Neural cell (in vitro differentiated cells): ENCODE data around the gene INTU. TPM values are rescaled to one million over a fixed set of nuclear protein-coding genes. Genes with fewer than 3 reads are reported as not detected.
A peak's percentile ranks its signal among the peaks of the same experiment; 100 is the strongest.

ENCODE experiments used
- H2AFZ ChIP-seq: fragments of 200-600, 300-800 bp; sonication (generic), shearing (Covaris generic); 2 replicates; pipeline ENCODE4 v1.6.0; 2014; ENCODE audit warnings: low read depth, mild to moderate bottlenecking, antibody characterized with exemption, low read length, moderate library complexity
- H3F3A ChIP-seq: fragments of 200-600 bp; shearing (Covaris generic); 2 replicates; pipeline ENCODE4 v1.6.1; 2016; ENCODE audit warnings: mild to moderate bottlenecking, moderate library complexity, mixed read lengths, antibody characterized with exemption, low read length; ENCODE audit not compliant: insufficient read depth, poor library complexity, severe bottlenecking
- H3K27ac ChIP-seq: fragments of 200-600, 300-800 bp; sonication (generic), shearing (Covaris generic); 2 replicates; pipeline ENCODE4 v1.5.1; 2014; ENCODE audit warnings: mild to moderate bottlenecking, low read length, moderate library complexity
- H3K27me3 ChIP-seq: fragments of 300-800, 200-600 bp; sonication (generic), shearing (Covaris generic); 2 replicates; pipeline ENCODE4 v1.6.0; 2014; ENCODE audit warnings: mild to moderate bottlenecking, low read depth, low read length, moderate library complexity; ENCODE audit not compliant: insufficient read depth
- H3K36me3 ChIP-seq: fragments of 300-800, 200-600 bp; sonication (generic), shearing (Covaris generic); 2 replicates; pipeline ENCODE4 v1.5.1; 2014; ENCODE audit warnings: mild to moderate bottlenecking, antibody characterized with exemption, low read length, moderate library complexity; ENCODE audit not compliant: insufficient read depth
- H3K4me2 ChIP-seq: fragments of 300-800, 200-600 bp; sonication (generic), shearing (Covaris generic); 2 replicates; pipeline ENCODE4 v1.6.0; 2014; ENCODE audit warnings: mild to moderate bottlenecking, low read length
- H3K4me3 ChIP-seq: fragments of 300-800, 200-600 bp; sonication (generic), shearing (Covaris generic); 2 replicates; pipeline ENCODE4 v1.5.1; 2014; ENCODE audit warnings: mild to moderate bottlenecking, low read length, moderate library complexity
- H3K79me2 ChIP-seq: fragments of 200-600 bp; shearing (Covaris generic); replicated peaks from 2 replicates; pipeline ENCODE4 v1.6.0; 2014; ENCODE audit warnings: mild to moderate bottlenecking, low read length, moderate library complexity; ENCODE audit not compliant: insufficient read depth
- H3K9ac ChIP-seq: fragments of 300-800, 200-600 bp; sonication (generic), shearing (Covaris generic); 2 replicates; pipeline ENCODE4 v1.6.1; 2016; ENCODE audit warnings: mild to moderate bottlenecking, low read length, mixed read lengths
- H3K9me2 ChIP-seq: fragments of 200-600 bp; shearing (Covaris generic); 2 replicates; pipeline ENCODE4 v1.6.1; 2016; ENCODE audit warnings: mild to moderate bottlenecking, low read length, mixed read lengths; ENCODE audit not compliant: insufficient read depth
- H3K9me3 ChIP-seq: fragments of 200-600, 300-800 bp; sonication (generic), shearing (Covaris generic); 2 replicates; pipeline ENCODE4 v1.6.1; 2016; ENCODE audit warnings: mild to moderate bottlenecking, mixed run types, low read length, moderate library complexity, mixed read lengths
- H4K20me1 ChIP-seq: fragments of 200-600 bp; shearing (Covaris generic); 2 replicates; pipeline ENCODE4 v1.6.1; 2016; ENCODE audit warnings: mild to moderate bottlenecking, mixed run types; ENCODE audit not compliant: insufficient read depth
- EP300 ChIP-seq: fragments of 450-650 bp; conservative IDR thresholded peaks from 2 replicates; pipeline ENCODE4 v1.6.1; 2014; ENCODE audit warnings: antibody characterized with exemption, mild to moderate bottlenecking, moderate library complexity; ENCODE audit not compliant: poor library complexity, severe bottlenecking
- EZH2 ChIP-seq: fragments of 200-600, 300-800 bp; shearing (Covaris generic), sonication (generic); IDR thresholded peaks from 2 replicates; pipeline ENCODE4 v1.6.1; 2014; ENCODE audit warnings: antibody characterized with exemption, low read length, borderline replicate concordance, mild to moderate bottlenecking; ENCODE audit not compliant: insufficient read depth, poor library complexity, severe bottlenecking
- MXI1 ChIP-seq: fragments of 450-650 bp; conservative IDR thresholded peaks from 2 replicates; pipeline ENCODE4 v1.6.1; 2014; ENCODE audit warnings: antibody characterized with exemption, mild to moderate bottlenecking; ENCODE audit not compliant: poor library complexity, severe bottlenecking
- POLR2AphosphoS5 ChIP-seq: IDR thresholded peaks from 2 replicates; pipeline ENCODE4 v1.6.1; 2012
- RAD21 ChIP-seq: fragments of 450-650 bp; conservative IDR thresholded peaks from 2 replicates; pipeline ENCODE4 v1.6.1; 2014; ENCODE audit warnings: antibody characterized with exemption, mild to moderate bottlenecking, moderate library complexity
- SMC3 ChIP-seq: fragments of 450-650 bp; conservative IDR thresholded peaks from 2 replicates; pipeline ENCODE4 v1.6.1; 2014; ENCODE audit warnings: antibody characterized with exemption, mild to moderate bottlenecking, moderate library complexity; ENCODE audit not compliant: poor library complexity
- TAF1 ChIP-seq: IDR thresholded peaks from 2 replicates; pipeline ENCODE4 v1.6.1; 2012; ENCODE audit warnings: low read depth
- polyA plus RNA-seq: library from polyadenylated mRNA; depleted of rRNA; stranded (reverse); fragments of >200 nt; gene quantifications from 2 replicates; pipeline ENCODE4 v1.2.3, GENCODE V29; 2014
- TF ChIP-seq, protein P1 (sequence below): fragments of 450-650 bp; IDR thresholded peaks from 2 replicates; pipeline ENCODE4 v1.5.1; 2014; ENCODE audit warnings: antibody characterized with exemption, mild to moderate bottlenecking, moderate library complexity; ENCODE audit not compliant: poor library complexity, severe bottlenecking
- TF ChIP-seq, protein P2 (sequence below): IDR thresholded peaks from 2 replicates; pipeline ENCODE4 v1.6.1; 2012; ENCODE audit warnings: borderline replicate concordance

INTU gene
- polyA plus RNA-seq, 1 donor from 2014 or later = 15.7 TPM

DNA sequence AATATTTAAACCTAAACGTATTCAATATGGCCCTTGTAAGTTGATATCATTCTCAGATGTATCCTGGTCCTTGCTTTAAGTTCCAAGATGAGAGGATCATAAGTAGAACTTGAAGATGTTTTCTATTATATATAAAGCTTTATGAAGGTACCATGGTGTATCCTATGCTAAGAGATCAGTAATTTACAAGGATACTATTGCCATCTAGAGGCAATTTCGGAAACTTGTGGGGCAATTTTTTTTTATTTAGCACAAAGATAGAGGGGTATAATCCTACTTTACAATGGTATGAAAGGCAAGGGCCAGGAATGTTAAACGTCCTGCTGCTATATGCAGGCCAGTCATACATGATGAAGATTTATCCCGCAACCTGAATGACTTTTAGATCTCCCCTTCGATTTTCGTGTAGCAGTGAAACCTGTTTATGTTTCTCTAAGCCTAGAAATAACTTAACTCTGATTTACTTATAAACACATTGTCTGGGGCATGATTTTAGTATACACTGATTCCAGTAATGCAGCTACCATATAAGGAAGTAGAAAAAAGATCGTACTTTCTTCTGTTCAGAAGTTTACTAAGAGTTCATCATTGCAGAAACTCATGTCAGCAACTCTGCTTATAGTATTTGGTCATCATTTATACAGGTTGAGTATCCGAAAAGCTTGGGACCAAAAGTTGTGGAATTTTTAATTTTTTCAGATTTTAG, 100.0 kb downstream of the INTU start:
- H3K9me3 ChIP-seq = no peaks in the 10 kb centered on the region
- H2AFZ ChIP-seq = no peak overlapping the region
- no peaks in the 10 kb centered on the region for H3F3A ChIP-seq
- no peak overlapping the region for H3K4me3 ChIP-seq
- H3K4me2 ChIP-seq = no peak overlapping the region
- no peak overlapping the region for H3K9ac ChIP-seq
- no peaks in the 10 kb centered on the region for H3K9me2 ChIP-seq
- H3K79me2 ChIP-seq = no peaks in the 10 kb centered on the region
- H3K27ac ChIP-seq = no peak overlapping the region
- H3K27me3 ChIP-seq = no peaks in the 10 kb centered on the region
- TF ChIP-seq RAD21 (peak; percentile 75), EZH2 (no peak), POLR2AphosphoS5 (no peak), EP300 (no peak), MXI1 (no peak), TAF1 (no peak), SMC3 (peak; percentile 65)
- TF ChIP-seq, protein P1, sequence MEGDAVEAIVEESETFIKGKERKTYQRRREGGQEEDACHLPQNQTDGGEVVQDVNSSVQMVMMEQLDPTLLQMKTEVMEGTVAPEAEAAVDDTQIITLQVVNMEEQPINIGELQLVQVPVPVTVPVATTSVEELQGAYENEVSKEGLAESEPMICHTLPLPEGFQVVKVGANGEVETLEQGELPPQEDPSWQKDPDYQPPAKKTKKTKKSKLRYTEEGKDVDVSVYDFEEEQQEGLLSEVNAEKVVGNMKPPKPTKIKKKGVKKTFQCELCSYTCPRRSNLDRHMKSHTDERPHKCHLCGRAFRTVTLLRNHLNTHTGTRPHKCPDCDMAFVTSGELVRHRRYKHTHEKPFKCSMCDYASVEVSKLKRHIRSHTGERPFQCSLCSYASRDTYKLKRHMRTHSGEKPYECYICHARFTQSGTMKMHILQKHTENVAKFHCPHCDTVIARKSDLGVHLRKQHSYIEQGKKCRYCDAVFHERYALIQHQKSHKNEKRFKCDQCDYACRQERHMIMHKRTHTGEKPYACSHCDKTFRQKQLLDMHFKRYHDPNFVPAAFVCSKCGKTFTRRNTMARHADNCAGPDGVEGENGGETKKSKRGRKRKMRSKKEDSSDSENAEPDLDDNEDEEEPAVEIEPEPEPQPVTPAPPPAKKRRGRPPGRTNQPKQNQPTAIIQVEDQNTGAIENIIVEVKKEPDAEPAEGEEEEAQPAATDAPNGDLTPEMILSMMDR = peak; percentile 74
- TF ChIP-seq, protein P2, sequence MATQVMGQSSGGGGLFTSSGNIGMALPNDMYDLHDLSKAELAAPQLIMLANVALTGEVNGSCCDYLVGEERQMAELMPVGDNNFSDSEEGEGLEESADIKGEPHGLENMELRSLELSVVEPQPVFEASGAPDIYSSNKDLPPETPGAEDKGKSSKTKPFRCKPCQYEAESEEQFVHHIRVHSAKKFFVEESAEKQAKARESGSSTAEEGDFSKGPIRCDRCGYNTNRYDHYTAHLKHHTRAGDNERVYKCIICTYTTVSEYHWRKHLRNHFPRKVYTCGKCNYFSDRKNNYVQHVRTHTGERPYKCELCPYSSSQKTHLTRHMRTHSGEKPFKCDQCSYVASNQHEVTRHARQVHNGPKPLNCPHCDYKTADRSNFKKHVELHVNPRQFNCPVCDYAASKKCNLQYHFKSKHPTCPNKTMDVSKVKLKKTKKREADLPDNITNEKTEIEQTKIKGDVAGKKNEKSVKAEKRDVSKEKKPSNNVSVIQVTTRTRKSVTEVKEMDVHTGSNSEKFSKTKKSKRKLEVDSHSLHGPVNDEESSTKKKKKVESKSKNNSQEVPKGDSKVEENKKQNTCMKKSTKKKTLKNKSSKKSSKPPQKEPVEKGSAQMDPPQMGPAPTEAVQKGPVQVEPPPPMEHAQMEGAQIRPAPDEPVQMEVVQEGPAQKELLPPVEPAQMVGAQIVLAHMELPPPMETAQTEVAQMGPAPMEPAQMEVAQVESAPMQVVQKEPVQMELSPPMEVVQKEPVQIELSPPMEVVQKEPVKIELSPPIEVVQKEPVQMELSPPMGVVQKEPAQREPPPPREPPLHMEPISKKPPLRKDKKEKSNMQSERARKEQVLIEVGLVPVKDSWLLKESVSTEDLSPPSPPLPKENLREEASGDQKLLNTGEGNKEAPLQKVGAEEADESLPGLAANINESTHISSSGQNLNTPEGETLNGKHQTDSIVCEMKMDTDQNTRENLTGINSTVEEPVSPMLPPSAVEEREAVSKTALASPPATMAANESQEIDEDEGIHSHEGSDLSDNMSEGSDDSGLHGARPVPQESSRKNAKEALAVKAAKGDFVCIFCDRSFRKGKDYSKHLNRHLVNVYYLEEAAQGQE = no peak
- H4K20me1 ChIP-seq = no peaks in the 10 kb centered on the region
- no peaks in the 10 kb centered on the region for H3K36me3 ChIP-seq

DNA sequence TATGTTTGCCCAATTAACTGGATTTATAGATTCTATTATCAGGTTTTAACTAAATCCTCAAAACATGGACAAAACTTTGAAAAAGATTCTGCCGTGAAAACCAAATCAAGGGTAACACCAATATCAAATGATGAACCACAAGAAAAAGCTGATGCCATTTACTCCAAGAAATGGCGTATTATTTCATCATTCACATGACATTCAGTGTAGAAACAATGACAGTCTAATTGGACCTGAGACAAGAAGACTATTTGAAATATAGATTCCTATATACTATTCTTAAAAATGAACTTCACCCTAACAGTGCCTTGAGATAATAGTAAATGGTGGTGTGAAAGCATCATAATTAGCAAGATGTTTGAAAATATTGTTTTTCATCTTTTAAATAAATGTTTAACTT, 102.2 kb downstream of the INTU start:
- no peaks in the 10 kb centered on the region for H4K20me1 ChIP-seq
- no peak overlapping the region for H3K4me3 ChIP-seq
- no peaks in the 10 kb centered on the region for H3K27me3 ChIP-seq
- H3K9me2 ChIP-seq = no peaks in the 10 kb centered on the region
- no peak overlapping the region for H3K4me2 ChIP-seq
- no peak overlapping the region for H2AFZ ChIP-seq
- H3K9me3 ChIP-seq = no peaks in the 10 kb centered on the region
- H3K36me3 ChIP-seq = no peaks in the 10 kb centered on the region
- H3K9ac ChIP-seq = no peak overlapping the region
- no peaks in the 10 kb centered on the region for H3F3A ChIP-seq
- TF ChIP-seq POLR2AphosphoS5 (peak; percentile 14), EP300 (peak; percentile 75)
- TF ChIP-seq, protein P2 = no peak
- no peak overlapping the region for H3K27ac ChIP-seq
- H3K79me2 ChIP-seq = no peaks in the 10 kb centered on the region
